ENCODE data around the gene DSE.

Gene DSE

DNA sequence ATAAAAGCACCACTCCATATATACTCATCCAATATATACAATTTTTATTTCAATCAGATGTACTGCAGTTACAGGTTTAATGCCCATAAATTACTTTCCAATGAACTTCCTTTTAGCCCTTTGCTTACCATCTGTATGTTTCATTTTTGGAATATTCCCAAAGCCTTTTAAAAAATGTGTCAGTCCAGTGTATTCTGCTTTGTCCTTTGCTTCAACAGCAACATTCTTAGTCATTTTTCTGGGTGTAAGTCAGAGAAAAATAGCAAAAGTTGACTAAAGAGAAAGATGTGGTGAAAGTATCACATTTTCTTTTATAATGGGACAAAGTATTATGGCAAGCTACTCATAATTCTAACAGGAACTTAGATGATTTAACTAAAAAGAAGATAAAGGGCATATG lies 15.2 kb downstream of the DSE start:
- Mint-ChIP-seq H3K36me3 (ENCODE audit: low read depth) (peaks cover 9% of the 10 kb centered on the region), H3K4me3 (no peak overlapping the region), H3K27ac (peak overlapping the region in 1 of 3 experiments; percentile 50), H3K9me3 (no peaks in the 10 kb centered on the region), H3K27me3 (ENCODE audit: low read depth) (no peaks in the 10 kb centered on the region), H3K4me1 (peaks cover 36% of the 10 kb centered on the region)
- TF ChIP-seq, protein P1, sequence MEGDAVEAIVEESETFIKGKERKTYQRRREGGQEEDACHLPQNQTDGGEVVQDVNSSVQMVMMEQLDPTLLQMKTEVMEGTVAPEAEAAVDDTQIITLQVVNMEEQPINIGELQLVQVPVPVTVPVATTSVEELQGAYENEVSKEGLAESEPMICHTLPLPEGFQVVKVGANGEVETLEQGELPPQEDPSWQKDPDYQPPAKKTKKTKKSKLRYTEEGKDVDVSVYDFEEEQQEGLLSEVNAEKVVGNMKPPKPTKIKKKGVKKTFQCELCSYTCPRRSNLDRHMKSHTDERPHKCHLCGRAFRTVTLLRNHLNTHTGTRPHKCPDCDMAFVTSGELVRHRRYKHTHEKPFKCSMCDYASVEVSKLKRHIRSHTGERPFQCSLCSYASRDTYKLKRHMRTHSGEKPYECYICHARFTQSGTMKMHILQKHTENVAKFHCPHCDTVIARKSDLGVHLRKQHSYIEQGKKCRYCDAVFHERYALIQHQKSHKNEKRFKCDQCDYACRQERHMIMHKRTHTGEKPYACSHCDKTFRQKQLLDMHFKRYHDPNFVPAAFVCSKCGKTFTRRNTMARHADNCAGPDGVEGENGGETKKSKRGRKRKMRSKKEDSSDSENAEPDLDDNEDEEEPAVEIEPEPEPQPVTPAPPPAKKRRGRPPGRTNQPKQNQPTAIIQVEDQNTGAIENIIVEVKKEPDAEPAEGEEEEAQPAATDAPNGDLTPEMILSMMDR (IDR thresholded peaks at IDR 0.05; ENCODE audit: unreplicated experiment in 3 of 3) = no peak

DNA sequence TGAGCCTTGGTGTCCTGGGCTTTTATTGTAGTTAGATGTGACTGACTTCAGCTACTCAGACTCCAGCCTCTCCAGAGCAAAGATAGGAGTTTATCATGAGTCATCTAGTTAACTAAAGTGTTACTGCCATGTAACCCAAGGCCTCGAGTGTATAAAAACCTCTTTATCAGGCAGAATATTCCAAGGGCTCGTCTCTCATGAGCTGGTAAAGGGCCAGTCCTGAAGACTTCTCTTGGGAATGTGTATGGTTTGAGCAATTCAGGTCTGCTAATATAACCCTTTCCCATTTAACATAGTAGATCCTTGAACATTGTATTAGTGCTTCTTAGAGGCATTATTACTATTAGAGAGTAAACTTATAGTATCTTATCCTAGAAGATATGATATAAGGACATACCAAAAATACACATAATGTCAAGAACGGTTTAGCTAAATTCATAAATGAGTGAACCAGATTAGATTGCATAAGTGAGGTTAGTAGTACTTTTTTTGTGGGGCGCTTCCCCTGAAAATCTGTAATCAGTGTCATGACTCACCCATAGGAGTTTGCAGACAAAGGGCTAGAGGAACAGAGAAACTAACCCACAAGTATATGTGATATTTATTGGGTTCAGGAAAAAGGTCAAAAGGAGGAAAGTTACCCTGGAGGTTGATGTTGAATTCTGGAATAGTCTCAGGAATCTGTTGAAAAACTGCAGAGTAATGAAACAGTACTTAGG lies 16.0 kb downstream of the DSE start:
- H3K4me3 Mint-ChIP-seq = no peak overlapping the region
- no peaks in the 10 kb centered on the region for H3K9me3 Mint-ChIP-seq
- peak overlapping the region; percentile 45 to 64 (median 52) for H3K27ac Mint-ChIP-seq
- TF ChIP-seq, protein P1 (IDR thresholded peaks at IDR 0.05; ENCODE audit: unreplicated experiment in 3 of 3) = no peak
- H3K27me3 Mint-ChIP-seq (ENCODE audit: low read depth) = no peaks in the 10 kb centered on the region
- peaks cover 5% of the 10 kb centered on the region for H3K36me3 Mint-ChIP-seq (ENCODE audit: low read depth)
- peaks cover 29% of the 10 kb centered on the region for H3K4me1 Mint-ChIP-seq

DNA sequence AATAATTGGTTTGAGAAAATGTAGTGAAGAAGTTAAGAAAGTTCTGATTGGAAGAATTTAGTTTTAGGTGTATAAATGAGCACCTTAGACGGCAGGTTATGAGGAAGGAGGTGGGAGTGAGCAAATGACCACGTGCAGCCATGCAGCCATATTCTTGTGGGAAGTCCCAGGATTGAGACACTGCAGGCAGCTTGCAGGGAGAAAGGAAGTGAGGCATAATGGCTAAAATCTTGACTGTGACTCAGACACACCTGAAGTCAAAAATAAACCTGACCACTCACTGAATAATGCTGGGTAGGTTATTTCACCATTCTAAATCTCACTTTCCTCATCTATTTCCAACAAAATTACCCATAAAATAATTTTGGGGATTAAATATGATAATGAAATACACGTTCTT lies 16.6 kb downstream of the DSE start:
- Mint-ChIP-seq H3K27ac (peak overlapping the region; percentile 45 to 64 (median 52)), H3K36me3 (ENCODE audit: low read depth) (peaks cover 3% of the 10 kb centered on the region), H3K4me1 (peaks cover 33% of the 10 kb centered on the region), H3K4me3 (no peak overlapping the region), H3K27me3 (ENCODE audit: low read depth) (no peaks in the 10 kb centered on the region), H3K9me3 (no peaks in the 10 kb centered on the region)
- TF ChIP-seq, protein P1 (IDR thresholded peaks at IDR 0.05; ENCODE audit: unreplicated experiment in 3 of 3) = no peak

DNA sequence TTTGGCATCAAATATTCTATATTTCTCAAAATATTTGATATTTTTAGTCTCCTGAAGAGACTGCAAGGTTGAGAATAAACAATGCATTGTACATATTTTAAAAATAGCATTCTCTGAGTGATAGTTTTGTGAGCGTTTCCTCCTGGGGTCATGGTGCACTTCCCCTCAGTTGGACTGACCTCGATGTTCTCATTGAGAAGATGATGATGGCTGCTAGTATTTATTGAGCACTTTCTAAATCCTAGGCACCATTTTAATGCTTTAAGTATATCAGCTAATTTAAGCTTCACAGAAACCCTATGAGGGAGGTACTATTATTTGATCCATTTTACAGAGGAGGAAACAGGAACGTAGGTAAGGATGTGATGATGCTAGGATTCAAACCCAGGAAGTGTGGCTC lies 18.2 kb downstream of the DSE start:
- Mint-ChIP-seq H3K27ac (peak overlapping the region; percentile 17 to 26 (median 17)), H3K27me3 (ENCODE audit: low read depth) (no peaks in the 10 kb centered on the region), H3K9me3 (no peaks in the 10 kb centered on the region), H3K4me1 (peaks cover 45% of the 10 kb centered on the region), H3K36me3 (ENCODE audit: low read depth) (no peaks in the 10 kb centered on the region), H3K4me3 (no peak overlapping the region)
- TF ChIP-seq, protein P1 (IDR thresholded peaks at IDR 0.05; ENCODE audit: unreplicated experiment in 3 of 3) = no peak

DNA sequence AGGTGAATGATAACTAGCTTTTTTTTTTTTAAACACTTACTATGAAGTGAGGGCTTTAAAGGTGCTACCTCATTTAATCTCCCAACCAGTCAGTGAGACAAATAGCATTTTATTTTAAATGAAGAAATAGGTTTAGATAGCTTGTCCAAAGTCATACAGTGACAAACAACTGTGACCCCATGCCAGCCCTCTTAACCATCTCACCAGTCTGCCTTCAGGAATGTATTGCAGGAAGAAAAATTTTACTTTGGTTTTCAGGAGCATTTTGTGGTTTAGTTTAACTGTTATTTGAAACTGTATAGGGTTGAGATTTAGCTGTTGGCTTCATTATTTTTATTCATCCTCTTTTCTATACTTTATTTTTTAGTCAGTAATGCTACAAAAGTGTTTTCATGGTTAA lies 18.6 kb downstream of the DSE start:
- H3K27me3 Mint-ChIP-seq (ENCODE audit: low read depth) = no peaks in the 10 kb centered on the region
- no peak overlapping the region for H3K4me3 Mint-ChIP-seq
- no peaks in the 10 kb centered on the region for H3K36me3 Mint-ChIP-seq (ENCODE audit: low read depth)
- no peaks in the 10 kb centered on the region for H3K9me3 Mint-ChIP-seq
- TF ChIP-seq, protein P1 (IDR thresholded peaks at IDR 0.05; ENCODE audit: unreplicated experiment in 3 of 3) = no peak
- no peak overlapping the region for H3K27ac Mint-ChIP-seq
- peaks cover 44% of the 10 kb centered on the region for H3K4me1 Mint-ChIP-seq

DNA sequence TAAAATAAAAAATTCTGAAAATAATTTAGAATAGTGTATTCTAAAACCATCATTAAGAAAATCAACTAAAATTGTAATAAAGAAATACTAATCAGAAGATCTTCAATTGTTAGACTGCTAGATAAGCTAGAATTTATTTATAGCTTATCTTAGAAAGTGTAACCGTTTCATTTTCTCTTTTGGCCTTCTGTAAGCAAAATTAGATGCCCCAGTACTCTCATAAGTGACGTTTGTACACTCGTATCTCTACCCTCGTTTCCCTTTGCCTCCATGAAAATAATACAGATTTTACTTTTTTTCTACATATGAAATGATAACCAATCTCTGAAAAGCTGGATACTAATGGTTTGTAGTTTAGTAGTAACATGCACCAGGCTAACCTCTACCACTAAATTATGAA lies 19.8 kb downstream of the DSE start:
- H3K9me3 Mint-ChIP-seq = no peaks in the 10 kb centered on the region
- no peak overlapping the region for H3K27ac Mint-ChIP-seq
- no peak overlapping the region for H3K4me3 Mint-ChIP-seq
- H3K27me3 Mint-ChIP-seq (ENCODE audit: low read depth) = no peaks in the 10 kb centered on the region
- H3K4me1 Mint-ChIP-seq = peaks cover 43% of the 10 kb centered on the region
- peaks cover 3% of the 10 kb centered on the region for H3K36me3 Mint-ChIP-seq (ENCODE audit: low read depth)
- TF ChIP-seq, protein P1 (IDR thresholded peaks at IDR 0.05; ENCODE audit: unreplicated experiment in 3 of 3) = no peak

Measured in nephron (organoid).